Neural cell (in vitro differentiated cells): ENCODE data around the gene TNS1. TPM values are rescaled to one million over a fixed set of nuclear protein-coding genes. Genes with fewer than 3 reads are reported as not detected.

ENCODE experiments used
- H2AFZ ChIP-seq: fragments of 200-600, 300-800 bp; sonication (generic), shearing (Covaris generic); 2 replicates; pipeline ENCODE4 v1.6.0; 2014; ENCODE audit warnings: low read depth, mild to moderate bottlenecking, antibody characterized with exemption, low read length, moderate library complexity
- H3F3A ChIP-seq: fragments of 200-600 bp; shearing (Covaris generic); 2 replicates; pipeline ENCODE4 v1.6.1; 2016; ENCODE audit warnings: mild to moderate bottlenecking, moderate library complexity, mixed read lengths, antibody characterized with exemption, low read length; ENCODE audit not compliant: insufficient read depth, poor library complexity, severe bottlenecking
- H3K27ac ChIP-seq: fragments of 200-600, 300-800 bp; sonication (generic), shearing (Covaris generic); 2 replicates; pipeline ENCODE4 v1.5.1; 2014; ENCODE audit warnings: mild to moderate bottlenecking, low read length, moderate library complexity
- H3K27me3 ChIP-seq: fragments of 300-800, 200-600 bp; sonication (generic), shearing (Covaris generic); 2 replicates; pipeline ENCODE4 v1.6.0; 2014; ENCODE audit warnings: mild to moderate bottlenecking, low read depth, low read length, moderate library complexity; ENCODE audit not compliant: insufficient read depth
- H3K36me3 ChIP-seq: fragments of 300-800, 200-600 bp; sonication (generic), shearing (Covaris generic); 2 replicates; pipeline ENCODE4 v1.5.1; 2014; ENCODE audit warnings: mild to moderate bottlenecking, antibody characterized with exemption, low read length, moderate library complexity; ENCODE audit not compliant: insufficient read depth
- H3K4me2 ChIP-seq: fragments of 300-800, 200-600 bp; sonication (generic), shearing (Covaris generic); 2 replicates; pipeline ENCODE4 v1.6.0; 2014; ENCODE audit warnings: mild to moderate bottlenecking, low read length
- H3K4me3 ChIP-seq: fragments of 300-800, 200-600 bp; sonication (generic), shearing (Covaris generic); 2 replicates; pipeline ENCODE4 v1.5.1; 2014; ENCODE audit warnings: mild to moderate bottlenecking, low read length, moderate library complexity
- H3K79me2 ChIP-seq: fragments of 200-600 bp; shearing (Covaris generic); replicated peaks from 2 replicates; pipeline ENCODE4 v1.6.0; 2014; ENCODE audit warnings: mild to moderate bottlenecking, low read length, moderate library complexity; ENCODE audit not compliant: insufficient read depth
- H3K9ac ChIP-seq: fragments of 300-800, 200-600 bp; sonication (generic), shearing (Covaris generic); 2 replicates; pipeline ENCODE4 v1.6.1; 2016; ENCODE audit warnings: mild to moderate bottlenecking, low read length, mixed read lengths
- H3K9me2 ChIP-seq: fragments of 200-600 bp; shearing (Covaris generic); 2 replicates; pipeline ENCODE4 v1.6.1; 2016; ENCODE audit warnings: mild to moderate bottlenecking, low read length, mixed read lengths; ENCODE audit not compliant: insufficient read depth
- H3K9me3 ChIP-seq: fragments of 200-600, 300-800 bp; sonication (generic), shearing (Covaris generic); 2 replicates; pipeline ENCODE4 v1.6.1; 2016; ENCODE audit warnings: mild to moderate bottlenecking, mixed run types, low read length, moderate library complexity, mixed read lengths
- H4K20me1 ChIP-seq: fragments of 200-600 bp; shearing (Covaris generic); 2 replicates; pipeline ENCODE4 v1.6.1; 2016; ENCODE audit warnings: mild to moderate bottlenecking, mixed run types; ENCODE audit not compliant: insufficient read depth
- EP300 ChIP-seq: fragments of 450-650 bp; conservative IDR thresholded peaks from 2 replicates; pipeline ENCODE4 v1.6.1; 2014; ENCODE audit warnings: antibody characterized with exemption, mild to moderate bottlenecking, moderate library complexity; ENCODE audit not compliant: poor library complexity, severe bottlenecking
- EZH2 ChIP-seq: fragments of 200-600, 300-800 bp; shearing (Covaris generic), sonication (generic); IDR thresholded peaks from 2 replicates; pipeline ENCODE4 v1.6.1; 2014; ENCODE audit warnings: antibody characterized with exemption, low read length, borderline replicate concordance, mild to moderate bottlenecking; ENCODE audit not compliant: insufficient read depth, poor library complexity, severe bottlenecking
- MXI1 ChIP-seq: fragments of 450-650 bp; conservative IDR thresholded peaks from 2 replicates; pipeline ENCODE4 v1.6.1; 2014; ENCODE audit warnings: antibody characterized with exemption, mild to moderate bottlenecking; ENCODE audit not compliant: poor library complexity, severe bottlenecking
- POLR2AphosphoS5 ChIP-seq: IDR thresholded peaks from 2 replicates; pipeline ENCODE4 v1.6.1; 2012
- RAD21 ChIP-seq: fragments of 450-650 bp; conservative IDR thresholded peaks from 2 replicates; pipeline ENCODE4 v1.6.1; 2014; ENCODE audit warnings: antibody characterized with exemption, mild to moderate bottlenecking, moderate library complexity
- SMC3 ChIP-seq: fragments of 450-650 bp; conservative IDR thresholded peaks from 2 replicates; pipeline ENCODE4 v1.6.1; 2014; ENCODE audit warnings: antibody characterized with exemption, mild to moderate bottlenecking, moderate library complexity; ENCODE audit not compliant: poor library complexity
- TAF1 ChIP-seq: IDR thresholded peaks from 2 replicates; pipeline ENCODE4 v1.6.1; 2012; ENCODE audit warnings: low read depth
- polyA plus RNA-seq: library from polyadenylated mRNA; depleted of rRNA; stranded (reverse); fragments of >200 nt; gene quantifications from 2 replicates; pipeline ENCODE4 v1.2.3, GENCODE V29; 2014
- TF ChIP-seq, protein P1 (sequence below): fragments of 450-650 bp; IDR thresholded peaks from 2 replicates; pipeline ENCODE4 v1.5.1; 2014; ENCODE audit warnings: antibody characterized with exemption, mild to moderate bottlenecking, moderate library complexity; ENCODE audit not compliant: poor library complexity, severe bottlenecking
- TF ChIP-seq, protein P2 (sequence below): IDR thresholded peaks from 2 replicates; pipeline ENCODE4 v1.6.1; 2012; ENCODE audit warnings: borderline replicate concordance

Gene TNS1
- polyA plus RNA-seq, 1 donor from 2014 or later = 1.5 TPM

GRCh38 chr2:217990389-217990788, 12.4 kb downstream of the TNS1 start:
- no peak overlapping the region for H2AFZ ChIP-seq
- H3K27me3 ChIP-seq = no peaks in the 10 kb centered on the region
- H3F3A ChIP-seq = no peaks in the 10 kb centered on the region
- no peaks in the 10 kb centered on the region for H3K79me2 ChIP-seq
- no peaks in the 10 kb centered on the region for H3K9me3 ChIP-seq
- no peak for TF ChIP-seq EZH2
- H3K4me2 ChIP-seq = no peak overlapping the region
- H3K4me3 ChIP-seq = no peak overlapping the region
- H3K9me2 ChIP-seq = no peaks in the 10 kb centered on the region
- H3K36me3 ChIP-seq = no peaks in the 10 kb centered on the region
- no peaks in the 10 kb centered on the region for H4K20me1 ChIP-seq
- no peak overlapping the region for H3K9ac ChIP-seq
- no peak overlapping the region for H3K27ac ChIP-seq

DNA sequence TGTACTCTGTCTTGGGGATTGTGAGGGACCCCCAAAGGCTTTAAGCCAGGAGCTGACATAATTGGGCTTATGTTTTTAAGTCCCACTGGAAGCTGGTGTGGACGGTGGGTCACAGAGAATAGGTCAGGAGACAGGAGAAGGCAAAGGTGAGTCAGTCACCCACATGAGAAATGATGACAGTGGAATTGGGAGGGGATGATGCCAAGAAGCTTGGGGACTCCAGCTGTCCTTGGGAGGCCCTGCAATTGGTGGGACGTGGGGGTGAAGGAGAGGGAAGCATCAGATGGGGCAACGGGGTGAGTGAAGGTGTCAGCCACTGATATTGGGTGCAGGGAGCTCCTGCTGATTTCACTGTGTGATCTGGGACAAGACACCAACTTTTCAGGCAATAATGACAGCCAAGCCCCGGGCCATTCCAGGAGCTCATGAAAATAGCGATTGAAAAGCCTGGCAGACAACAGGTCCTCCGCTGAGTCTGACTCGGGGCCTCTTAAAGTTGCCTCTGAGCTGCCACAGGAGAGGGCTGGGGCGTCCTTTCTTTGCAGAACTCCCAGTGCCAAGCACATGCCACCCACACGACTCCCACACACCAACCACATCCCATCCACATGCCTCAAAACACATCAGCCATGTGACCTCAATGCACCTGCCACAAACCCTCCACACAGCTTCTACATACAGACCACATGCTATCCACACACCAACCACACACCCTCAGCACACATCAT, 13.4 kb downstream of the TNS1 start:
- no peaks in the 10 kb centered on the region for H3K36me3 ChIP-seq
- no peak overlapping the region for H3K9ac ChIP-seq
- no peaks in the 10 kb centered on the region for H3K9me3 ChIP-seq
- no peaks in the 10 kb centered on the region for H3F3A ChIP-seq
- no peaks in the 10 kb centered on the region for H3K27me3 ChIP-seq
- H3K27ac ChIP-seq = no peak overlapping the region
- no peak overlapping the region for H3K4me2 ChIP-seq
- H3K9me2 ChIP-seq = no peaks in the 10 kb centered on the region
- no peak overlapping the region for H3K4me3 ChIP-seq
- H3K79me2 ChIP-seq = no peaks in the 10 kb centered on the region
- H2AFZ ChIP-seq = no peak overlapping the region
- no peaks in the 10 kb centered on the region for H4K20me1 ChIP-seq
- TF ChIP-seq SMC3 (no peak), TAF1 (no peak), MXI1 (no peak), POLR2AphosphoS5 (no peak), RAD21 (no peak)
- TF ChIP-seq, protein P1, sequence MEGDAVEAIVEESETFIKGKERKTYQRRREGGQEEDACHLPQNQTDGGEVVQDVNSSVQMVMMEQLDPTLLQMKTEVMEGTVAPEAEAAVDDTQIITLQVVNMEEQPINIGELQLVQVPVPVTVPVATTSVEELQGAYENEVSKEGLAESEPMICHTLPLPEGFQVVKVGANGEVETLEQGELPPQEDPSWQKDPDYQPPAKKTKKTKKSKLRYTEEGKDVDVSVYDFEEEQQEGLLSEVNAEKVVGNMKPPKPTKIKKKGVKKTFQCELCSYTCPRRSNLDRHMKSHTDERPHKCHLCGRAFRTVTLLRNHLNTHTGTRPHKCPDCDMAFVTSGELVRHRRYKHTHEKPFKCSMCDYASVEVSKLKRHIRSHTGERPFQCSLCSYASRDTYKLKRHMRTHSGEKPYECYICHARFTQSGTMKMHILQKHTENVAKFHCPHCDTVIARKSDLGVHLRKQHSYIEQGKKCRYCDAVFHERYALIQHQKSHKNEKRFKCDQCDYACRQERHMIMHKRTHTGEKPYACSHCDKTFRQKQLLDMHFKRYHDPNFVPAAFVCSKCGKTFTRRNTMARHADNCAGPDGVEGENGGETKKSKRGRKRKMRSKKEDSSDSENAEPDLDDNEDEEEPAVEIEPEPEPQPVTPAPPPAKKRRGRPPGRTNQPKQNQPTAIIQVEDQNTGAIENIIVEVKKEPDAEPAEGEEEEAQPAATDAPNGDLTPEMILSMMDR = no peak
- TF ChIP-seq, protein P2, sequence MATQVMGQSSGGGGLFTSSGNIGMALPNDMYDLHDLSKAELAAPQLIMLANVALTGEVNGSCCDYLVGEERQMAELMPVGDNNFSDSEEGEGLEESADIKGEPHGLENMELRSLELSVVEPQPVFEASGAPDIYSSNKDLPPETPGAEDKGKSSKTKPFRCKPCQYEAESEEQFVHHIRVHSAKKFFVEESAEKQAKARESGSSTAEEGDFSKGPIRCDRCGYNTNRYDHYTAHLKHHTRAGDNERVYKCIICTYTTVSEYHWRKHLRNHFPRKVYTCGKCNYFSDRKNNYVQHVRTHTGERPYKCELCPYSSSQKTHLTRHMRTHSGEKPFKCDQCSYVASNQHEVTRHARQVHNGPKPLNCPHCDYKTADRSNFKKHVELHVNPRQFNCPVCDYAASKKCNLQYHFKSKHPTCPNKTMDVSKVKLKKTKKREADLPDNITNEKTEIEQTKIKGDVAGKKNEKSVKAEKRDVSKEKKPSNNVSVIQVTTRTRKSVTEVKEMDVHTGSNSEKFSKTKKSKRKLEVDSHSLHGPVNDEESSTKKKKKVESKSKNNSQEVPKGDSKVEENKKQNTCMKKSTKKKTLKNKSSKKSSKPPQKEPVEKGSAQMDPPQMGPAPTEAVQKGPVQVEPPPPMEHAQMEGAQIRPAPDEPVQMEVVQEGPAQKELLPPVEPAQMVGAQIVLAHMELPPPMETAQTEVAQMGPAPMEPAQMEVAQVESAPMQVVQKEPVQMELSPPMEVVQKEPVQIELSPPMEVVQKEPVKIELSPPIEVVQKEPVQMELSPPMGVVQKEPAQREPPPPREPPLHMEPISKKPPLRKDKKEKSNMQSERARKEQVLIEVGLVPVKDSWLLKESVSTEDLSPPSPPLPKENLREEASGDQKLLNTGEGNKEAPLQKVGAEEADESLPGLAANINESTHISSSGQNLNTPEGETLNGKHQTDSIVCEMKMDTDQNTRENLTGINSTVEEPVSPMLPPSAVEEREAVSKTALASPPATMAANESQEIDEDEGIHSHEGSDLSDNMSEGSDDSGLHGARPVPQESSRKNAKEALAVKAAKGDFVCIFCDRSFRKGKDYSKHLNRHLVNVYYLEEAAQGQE = no peak

- no peak overlapping the region for H3K9ac ChIP-seq
Measured at GRCh38 chr2:217988840-217989204, 14.0 kb downstream of the TNS1 start.

More at GRCh38 chr2:217988840-217989204, 14.0 kb downstream of the TNS1 start:
- Histone ChIP-seq H3K27ac (no peak overlapping the region), H3K4me3 (no peak overlapping the region), H3K79me2 (no peaks in the 10 kb centered on the region), H3K4me2 (no peak overlapping the region), H2AFZ (no peak overlapping the region), H3K27me3 (no peaks in the 10 kb centered on the region), H3K9me2 (no peaks in the 10 kb centered on the region), H3K36me3 (no peaks in the 10 kb centered on the region), H3K9me3 (no peaks in the 10 kb centered on the region), H4K20me1 (no peaks in the 10 kb centered on the region), H3F3A (no peaks in the 10 kb centered on the region)
- no peak for TF ChIP-seq EP300
- peak; percentile 62 for TF ChIP-seq SMC3
